ENCODE results near the gene DUXB.

The DUXB gene

GRCh38 chr16:75718452-75718851 is 17.2 kb upstream of the DUXB start:
- TF ChIP-seq GABPA (IDR thresholded peaks at IDR 0.05; ENCODE audit: low read depth) (no peak), CTCF (IDR thresholded peaks at IDR 0.05; ENCODE audit: insufficient read depth, low read length) (no peak), REST (IDR thresholded peaks at IDR 0.05; ENCODE audit: insufficient replicate concordance, low read depth) (no peak), POLR2AphosphoS5 (IDR thresholded peaks at IDR 0.05; ENCODE audit: low read depth) (no peak), SPI1 (IDR thresholded peaks at IDR 0.05; ENCODE audit: borderline replicate concordance, low read depth) (no peak)
- H3K27ac ChIP-seq (replicated peaks), result no peak overlapping the region
- no peak overlapping the region for H3K4me3 ChIP-seq (replicated peaks; ENCODE audit: insufficient read depth, low read length)
- H3K27me3 ChIP-seq (ENCODE audit: insufficient read depth, poor library complexity, severe bottlenecking), result no peaks in the 10 kb centered on the region
- DNase-seq (ENCODE audit: low read depth in 1 of 2, low spot score in 1 of 2), result no peak

GRCh38 chr16:75714661-75715060 is 13.4 kb upstream of the DUXB start:
- no peak overlapping the region for H3K4me3 ChIP-seq (replicated peaks; ENCODE audit: insufficient read depth, low read length)
- H3K27ac ChIP-seq (replicated peaks), result no peak overlapping the region
- TF ChIP-seq SPI1 (IDR thresholded peaks at IDR 0.05; ENCODE audit: borderline replicate concordance, low read depth) (no peak), GABPA (IDR thresholded peaks at IDR 0.05; ENCODE audit: low read depth) (no peak), POLR2AphosphoS5 (IDR thresholded peaks at IDR 0.05; ENCODE audit: low read depth) (no peak), CTCF (IDR thresholded peaks at IDR 0.05; ENCODE audit: insufficient read depth, low read length) (no peak), REST (IDR thresholded peaks at IDR 0.05; ENCODE audit: insufficient replicate concordance, low read depth) (no peak)
- no peaks in the 10 kb centered on the region for H3K27me3 ChIP-seq (ENCODE audit: insufficient read depth, poor library complexity, severe bottlenecking)
- DNase-seq (ENCODE audit: low read depth in 1 of 2, low spot score in 1 of 2), result no peak

- no peak overlapping the region for H3K27ac ChIP-seq (replicated peaks)
- no peak overlapping the region for H3K4me3 ChIP-seq (replicated peaks; ENCODE audit: insufficient read depth, low read length)
- no peaks in the 10 kb centered on the region for H3K27me3 ChIP-seq (ENCODE audit: insufficient read depth, poor library complexity, severe bottlenecking)
- no peak for DNase-seq (ENCODE audit: low read depth in 1 of 2, low spot score in 1 of 2)
- no peak for TF ChIP-seq CTCF (IDR thresholded peaks at IDR 0.05; ENCODE audit: insufficient read depth, low read length)
- no peak for TF ChIP-seq POLR2AphosphoS5 (IDR thresholded peaks at IDR 0.05; ENCODE audit: low read depth)
- TF ChIP-seq REST (IDR thresholded peaks at IDR 0.05; ENCODE audit: insufficient replicate concordance, low read depth), result no peak
- no peak for TF ChIP-seq SPI1 (IDR thresholded peaks at IDR 0.05; ENCODE audit: borderline replicate concordance, low read depth)
- TF ChIP-seq GABPA (IDR thresholded peaks at IDR 0.05; ENCODE audit: low read depth), result no peak
These were observed 9.1 kb upstream of the DUXB start for GRCh38 chr16:75710344-75710743.

All from HL-60 (cell line).